ENCODE results near the gene ZNF784. TPM values are rescaled to one million over a fixed set of nuclear protein-coding genes. Genes with fewer than 3 reads are reported as not detected.

Gene ZNF784
- total and polyA plus RNA-seq, 9 of the 15 experiments (the other 6 are each of a cell fraction or from before 2014, with no cell fraction given) = 0.14 to 6.1 (median 2.1) TPM

DNA sequence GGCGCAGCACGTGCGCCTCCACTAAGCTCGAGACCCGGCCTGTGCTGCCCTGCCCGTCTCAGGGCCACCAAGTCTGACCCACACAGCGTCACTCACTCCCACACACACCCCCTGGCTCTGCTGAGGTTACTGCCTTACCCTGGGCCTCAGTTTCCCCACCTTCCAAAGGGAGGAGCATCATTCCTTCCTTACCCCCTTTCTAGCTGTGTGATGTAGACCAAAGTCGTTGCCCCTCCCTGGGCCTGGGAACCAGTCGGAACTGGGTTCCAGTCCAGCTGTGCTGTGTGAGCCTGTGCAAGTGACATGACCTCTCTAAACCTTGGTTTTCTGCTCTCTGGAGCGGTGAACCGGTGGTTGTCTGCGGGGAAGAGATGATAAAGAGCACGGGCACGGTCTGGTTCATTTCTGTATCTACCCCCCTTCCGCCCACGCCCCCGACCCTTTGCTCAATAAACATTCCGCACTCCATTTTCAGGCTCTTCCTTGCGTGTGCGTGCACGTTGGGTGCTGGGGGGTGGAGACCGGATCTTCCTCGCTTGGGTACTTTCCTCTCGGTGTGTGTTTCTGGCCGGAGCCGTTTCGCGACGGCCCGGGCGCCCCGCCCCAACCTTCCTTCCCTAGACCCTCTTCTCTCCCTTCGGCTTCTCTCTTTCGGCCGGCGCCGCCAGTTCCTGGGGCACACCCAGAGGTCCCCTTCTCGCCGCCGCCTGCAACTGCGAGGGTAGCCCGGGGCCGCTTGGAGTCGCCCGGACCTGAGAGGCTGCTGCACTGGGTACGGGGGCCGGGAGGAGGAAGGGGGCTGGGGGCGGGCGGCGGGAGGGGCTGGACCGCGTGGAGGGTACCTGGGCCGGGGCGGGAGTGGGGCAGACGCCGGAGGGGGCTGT lies 18.9 kb upstream of the ZNF784 start, which contains the start of gene ZNF581 (continued):
- TF ChIP-seq, protein P1, sequence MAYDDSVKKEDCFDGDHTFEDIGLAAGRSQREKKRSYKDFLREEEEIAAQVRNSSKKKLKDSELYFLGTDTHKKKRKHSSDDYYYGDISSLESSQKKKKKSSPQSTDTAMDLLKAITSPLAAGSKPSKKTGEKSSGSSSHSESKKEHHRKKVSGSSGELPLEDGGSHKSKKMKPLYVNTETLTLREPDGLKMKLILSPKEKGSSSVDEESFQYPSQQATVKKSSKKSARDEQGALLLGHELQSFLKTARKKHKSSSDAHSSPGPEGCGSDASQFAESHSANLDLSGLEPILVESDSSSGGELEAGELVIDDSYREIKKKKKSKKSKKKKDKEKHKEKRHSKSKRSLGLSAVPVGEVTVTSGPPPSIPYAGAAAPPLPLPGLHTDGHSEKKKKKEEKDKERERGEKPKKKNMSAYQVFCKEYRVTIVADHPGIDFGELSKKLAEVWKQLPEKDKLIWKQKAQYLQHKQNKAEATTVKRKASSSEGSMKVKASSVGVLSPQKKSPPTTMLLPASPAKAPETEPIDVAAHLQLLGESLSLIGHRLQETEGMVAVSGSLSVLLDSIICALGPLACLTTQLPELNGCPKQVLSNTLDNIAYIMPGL (CRISPR knock-in tag; IDR thresholded peaks at IDR 0.05) = no peak
- TF ChIP-seq RUNX1 (IDR thresholded peaks at IDR 0.05; ENCODE audit: low read depth) (no peak), LEF1 (IDR thresholded peaks at IDR 0.05) (no peak), SMARCA5 (IDR thresholded peaks at IDR 0.05) (peak; percentile 71; the same call in 1 of the 2 replicates), KLF6 (CRISPR knock-in tag; IDR thresholded peaks at IDR 0.05; ENCODE audit: borderline replicate concordance) (peak; percentile 34; the same call in 1 of the 2 replicates), ZNF12 (CRISPR knock-in tag; IDR thresholded peaks at IDR 0.05) (no peak), ZBTB17 (CRISPR knock-in tag; IDR thresholded peaks at IDR 0.05) (peak; percentile 32; the same call in 1 of the 2 replicates), ZNF57 (CRISPR knock-in tag; IDR thresholded peaks at IDR 0.05) (no peak), LARP7 (IDR thresholded peaks at IDR 0.05) (no peak), XRCC3 (IDR thresholded peaks at IDR 0.05) (no peak), ZKSCAN1 (IDR thresholded peaks at IDR 0.05; ENCODE audit: low read depth, low read length) (peak; percentile 54; the same call in 1 of the 2 replicates), MAFK (IDR thresholded peaks at IDR 0.05; ENCODE audit: low read length) (no peak), SREBF2 (CRISPR knock-in tag; IDR thresholded peaks at IDR 0.05) (no peak), NFIC (IDR thresholded peaks at IDR 0.05) (0 out of 2 replicates have a peak, but pooled peaks have one; percentile 25), RBM14 (IDR thresholded peaks at IDR 0.05; ENCODE audit: borderline replicate concordance, insufficient read depth, low read depth, low read length) (no peak), MTA3 (IDR thresholded peaks at IDR 0.05; ENCODE audit: borderline replicate concordance) (peak; percentile 74), TGIF2 (CRISPR knock-in tag; IDR thresholded peaks at IDR 0.05) (no peak), MCM7 (IDR thresholded peaks at IDR 0.05) (no peak), NONO (IDR thresholded peaks at IDR 0.05; ENCODE audit: low read depth in 2 of 2, low read length in 1 of 2) (no peak)
- TF ChIP-seq, protein P2, sequence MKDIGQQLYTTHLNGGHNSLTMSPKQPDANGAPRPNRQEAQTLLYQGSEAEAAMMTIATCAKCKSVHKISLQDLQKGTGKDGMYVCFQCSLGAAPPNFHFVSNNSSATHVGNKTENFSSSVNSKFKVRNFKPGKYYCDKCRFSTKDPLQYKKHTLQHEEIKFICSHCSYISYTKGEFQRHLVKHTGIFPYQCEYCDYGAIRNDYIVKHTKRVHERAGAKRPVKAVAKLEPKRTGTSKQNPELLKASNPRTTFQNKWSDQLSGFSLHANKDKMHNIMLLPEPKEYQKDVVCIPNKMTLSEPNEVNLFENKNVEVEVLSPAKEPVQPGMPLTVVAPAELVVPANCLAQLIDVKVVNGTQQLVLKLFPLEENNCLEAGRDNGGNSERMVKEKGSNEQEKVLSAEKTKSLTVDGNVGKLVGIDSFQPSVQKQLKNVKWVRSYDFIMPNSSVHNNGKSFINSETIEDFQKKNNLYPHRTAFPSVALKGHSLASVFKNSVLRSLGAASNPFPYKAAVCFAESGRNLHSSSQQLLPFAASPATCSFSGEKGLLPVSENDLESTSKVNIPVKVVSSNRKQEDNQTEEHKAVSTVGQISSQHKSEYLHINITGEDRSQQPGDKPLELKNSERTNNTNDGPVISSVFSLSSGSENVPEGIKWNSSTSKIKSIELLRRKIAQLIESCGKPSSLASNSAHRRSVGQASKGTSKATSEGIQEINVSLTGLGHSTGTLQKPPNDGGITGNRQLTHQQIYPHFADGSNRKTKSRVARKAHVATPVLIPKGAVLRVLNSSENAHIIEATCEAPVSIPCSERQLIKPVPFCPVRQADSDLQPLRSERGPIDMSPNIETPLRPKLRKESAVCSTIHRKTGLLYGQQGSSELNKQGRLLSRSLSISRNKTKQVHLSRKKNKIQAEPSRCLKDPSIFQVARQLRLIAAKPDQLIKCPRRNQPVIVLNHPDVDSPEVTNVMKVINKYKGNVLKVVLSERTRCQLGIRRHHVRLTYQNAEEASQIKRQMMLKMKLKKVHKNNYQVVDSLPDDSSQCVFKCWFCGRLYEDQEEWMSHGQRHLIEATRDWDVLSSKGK (CRISPR knock-in tag; IDR thresholded peaks at IDR 0.05) = no peak
- TF ChIP-seq, protein P3, sequence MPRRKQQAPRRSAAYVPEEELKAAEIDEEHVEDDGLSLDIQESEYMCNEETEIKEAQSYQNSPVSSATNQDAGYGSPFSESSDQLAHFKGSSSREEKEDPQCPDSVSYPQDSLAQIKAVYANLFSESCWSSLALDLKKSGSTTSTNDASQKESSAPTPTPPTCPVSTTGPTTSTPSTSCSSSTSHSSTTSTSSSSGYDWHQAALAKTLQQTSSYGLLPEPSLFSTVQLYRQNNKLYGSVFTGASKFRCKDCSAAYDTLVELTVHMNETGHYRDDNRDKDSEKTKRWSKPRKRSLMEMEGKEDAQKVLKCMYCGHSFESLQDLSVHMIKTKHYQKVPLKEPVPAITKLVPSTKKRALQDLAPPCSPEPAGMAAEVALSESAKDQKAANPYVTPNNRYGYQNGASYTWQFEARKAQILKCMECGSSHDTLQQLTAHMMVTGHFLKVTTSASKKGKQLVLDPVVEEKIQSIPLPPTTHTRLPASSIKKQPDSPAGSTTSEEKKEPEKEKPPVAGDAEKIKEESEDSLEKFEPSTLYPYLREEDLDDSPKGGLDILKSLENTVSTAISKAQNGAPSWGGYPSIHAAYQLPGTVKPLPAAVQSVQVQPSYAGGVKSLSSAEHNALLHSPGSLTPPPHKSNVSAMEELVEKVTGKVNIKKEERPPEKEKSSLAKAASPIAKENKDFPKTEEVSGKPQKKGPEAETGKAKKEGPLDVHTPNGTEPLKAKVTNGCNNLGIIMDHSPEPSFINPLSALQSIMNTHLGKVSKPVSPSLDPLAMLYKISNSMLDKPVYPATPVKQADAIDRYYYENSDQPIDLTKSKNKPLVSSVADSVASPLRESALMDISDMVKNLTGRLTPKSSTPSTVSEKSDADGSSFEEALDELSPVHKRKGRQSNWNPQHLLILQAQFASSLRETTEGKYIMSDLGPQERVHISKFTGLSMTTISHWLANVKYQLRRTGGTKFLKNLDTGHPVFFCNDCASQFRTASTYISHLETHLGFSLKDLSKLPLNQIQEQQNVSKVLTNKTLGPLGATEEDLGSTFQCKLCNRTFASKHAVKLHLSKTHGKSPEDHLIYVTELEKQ (CRISPR knock-in tag; IDR thresholded peaks at IDR 0.05) = no peak

Data from K562 (cell line).